ENCODE data around the gene NOXRED1.

NOXRED1 gene, protein sequence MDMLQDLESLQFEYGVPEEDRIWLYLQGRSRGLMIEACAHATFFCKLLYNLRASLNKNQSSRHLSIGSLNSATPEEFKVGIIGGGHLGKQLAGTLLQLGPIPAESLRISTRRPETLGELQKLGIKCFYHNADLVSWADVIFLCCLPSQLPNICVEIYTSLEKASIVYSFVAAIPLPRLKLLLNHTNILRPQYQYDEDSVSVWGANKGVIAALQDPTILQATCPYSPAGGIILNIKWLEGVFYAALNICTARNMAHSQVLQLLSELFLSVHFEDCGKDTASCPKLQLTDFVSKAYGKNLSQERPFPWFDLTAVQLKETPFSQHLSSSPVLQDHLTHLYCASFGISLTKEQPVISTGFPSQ

DNA sequence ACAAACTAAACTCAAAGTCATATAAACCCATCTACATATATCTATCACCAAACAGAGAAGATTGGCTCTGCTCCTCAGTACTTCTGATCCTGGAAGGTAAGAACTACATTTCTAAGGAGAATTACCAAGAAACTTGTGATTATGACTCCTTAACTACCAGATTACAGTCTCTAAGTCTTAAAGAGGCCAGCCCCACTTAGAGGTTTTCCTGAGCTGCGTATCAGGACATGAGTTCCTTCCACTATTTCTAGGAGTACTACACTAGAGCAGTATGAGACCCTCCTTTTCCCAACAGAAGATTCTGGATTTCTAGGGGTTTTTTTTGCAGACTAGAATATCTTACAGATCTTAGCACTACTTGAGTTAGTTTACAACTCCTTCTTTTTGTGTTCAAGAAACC is at the start of gene NOXRED1:
NOXRED1 (minus strand) TSS at position 101 of the 400 bp plus-strand sequence. CDS start 634 bp downstream, outside the sequence.
- Histone ChIP-seq H4K20me1 (ENCODE audit: insufficient read depth, low read length, poor library complexity, severe bottlenecking) (no peaks in the 10 kb centered on the region), H3K4me2 (ENCODE audit: low read depth, low read length, poor library complexity, severe bottlenecking) (no peak within 1 kb of the TSS), H2AFZ (ENCODE audit: low read length) (no peak within 1 kb of the TSS), H3K9me3 (ENCODE audit: insufficient read depth, low read depth, low read length) (peaks cover 7% of the 10 kb centered on the region; the same call in 1 of the 2 replicates), H3K4me1 (ENCODE audit: insufficient read depth, low read length, poor library complexity, severe bottlenecking) (no peaks in the 10 kb centered on the region), H3K9ac (ENCODE audit: low read depth, low read length, poor library complexity, severe bottlenecking) (no peak within 1 kb of the TSS), H3K9me2 (replicated peaks; ENCODE audit: low read depth, low read length) (no peaks in the 10 kb centered on the region), H3K79me2 (ENCODE audit: insufficient read depth, low read length) (no peaks in the 10 kb centered on the region), H3K27me3 (ENCODE audit: insufficient read depth, low read length, poor library complexity, severe bottlenecking) (no peaks in the 10 kb centered on the region), H3F3A (ENCODE audit: low read depth) (no peaks in the 10 kb centered on the region), H3K4me3 (ENCODE audit: low read length, poor library complexity, severe bottlenecking) (no peak within 1 kb of the TSS), H3K36me3 (ENCODE audit: insufficient read depth, low read length) (peaks cover 34% of the 10 kb centered on the region; the same call in 1 of the 2 replicates)
- no peak for TF ChIP-seq EZH2phosphoT487 (IDR thresholded peaks at IDR 0.05; ENCODE audit: borderline replicate concordance)
- TF ChIP-seq, protein P1, sequence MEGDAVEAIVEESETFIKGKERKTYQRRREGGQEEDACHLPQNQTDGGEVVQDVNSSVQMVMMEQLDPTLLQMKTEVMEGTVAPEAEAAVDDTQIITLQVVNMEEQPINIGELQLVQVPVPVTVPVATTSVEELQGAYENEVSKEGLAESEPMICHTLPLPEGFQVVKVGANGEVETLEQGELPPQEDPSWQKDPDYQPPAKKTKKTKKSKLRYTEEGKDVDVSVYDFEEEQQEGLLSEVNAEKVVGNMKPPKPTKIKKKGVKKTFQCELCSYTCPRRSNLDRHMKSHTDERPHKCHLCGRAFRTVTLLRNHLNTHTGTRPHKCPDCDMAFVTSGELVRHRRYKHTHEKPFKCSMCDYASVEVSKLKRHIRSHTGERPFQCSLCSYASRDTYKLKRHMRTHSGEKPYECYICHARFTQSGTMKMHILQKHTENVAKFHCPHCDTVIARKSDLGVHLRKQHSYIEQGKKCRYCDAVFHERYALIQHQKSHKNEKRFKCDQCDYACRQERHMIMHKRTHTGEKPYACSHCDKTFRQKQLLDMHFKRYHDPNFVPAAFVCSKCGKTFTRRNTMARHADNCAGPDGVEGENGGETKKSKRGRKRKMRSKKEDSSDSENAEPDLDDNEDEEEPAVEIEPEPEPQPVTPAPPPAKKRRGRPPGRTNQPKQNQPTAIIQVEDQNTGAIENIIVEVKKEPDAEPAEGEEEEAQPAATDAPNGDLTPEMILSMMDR (conservative IDR thresholded peaks at IDR 0.05; ENCODE audit: low read length) = no peak

DNA sequence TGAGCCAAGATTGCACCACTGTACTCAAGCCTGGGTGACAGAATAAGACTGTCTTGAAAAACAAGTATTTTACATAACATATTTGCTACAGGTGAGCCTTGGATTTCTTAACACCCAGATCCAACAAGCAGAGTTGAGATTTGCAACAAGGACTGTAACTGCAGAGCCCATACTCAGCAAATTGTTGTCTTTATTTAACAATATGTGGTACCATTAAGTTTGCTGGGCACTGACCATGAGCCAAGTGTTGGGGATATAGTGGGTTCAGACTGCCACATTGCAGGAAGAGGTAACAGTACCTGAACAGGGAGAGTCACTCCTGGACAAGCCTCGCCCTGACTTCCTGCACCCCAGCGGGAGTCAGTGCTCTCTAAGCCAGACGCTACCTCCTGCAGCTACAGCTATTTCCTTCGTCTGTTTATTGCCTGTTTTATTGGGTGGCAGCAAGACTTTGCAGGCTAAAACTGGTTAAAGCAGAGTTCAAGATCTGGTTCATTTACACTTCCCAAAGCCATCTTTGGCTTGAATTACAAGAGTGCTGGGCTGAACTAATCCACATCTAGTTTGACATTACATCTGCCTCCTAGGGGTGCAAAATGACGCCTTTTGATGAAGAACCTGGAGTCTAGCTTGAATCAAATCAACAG is 47.0 kb upstream of the NOXRED1 start:
- no peaks in the 10 kb centered on the region for H3K27me3 ChIP-seq (ENCODE audit: insufficient read depth, low read length, poor library complexity, severe bottlenecking)
- H3K9me2 ChIP-seq (replicated peaks; ENCODE audit: low read depth, low read length) = no peaks in the 10 kb centered on the region
- no peak overlapping the region for H2AFZ ChIP-seq (ENCODE audit: low read length)
- H3K4me3 ChIP-seq (ENCODE audit: low read length, poor library complexity, severe bottlenecking) = no peak overlapping the region
- peaks cover 37% of the 10 kb centered on the region for H3K36me3 ChIP-seq (ENCODE audit: insufficient read depth, low read length)
- no peaks in the 10 kb centered on the region for H4K20me1 ChIP-seq (ENCODE audit: insufficient read depth, low read length, poor library complexity, severe bottlenecking)
- no peaks in the 10 kb centered on the region for H3K9me3 ChIP-seq (ENCODE audit: insufficient read depth, low read depth, low read length)
- no peaks in the 10 kb centered on the region for H3K79me2 ChIP-seq (ENCODE audit: insufficient read depth, low read length)
- H3K4me1 ChIP-seq (ENCODE audit: insufficient read depth, low read length, poor library complexity, severe bottlenecking) = no peaks in the 10 kb centered on the region
- no peaks in the 10 kb centered on the region for H3F3A ChIP-seq (ENCODE audit: low read depth)
- H3K4me2 ChIP-seq (ENCODE audit: low read depth, low read length, poor library complexity, severe bottlenecking) = no peak overlapping the region
- H3K9ac ChIP-seq (ENCODE audit: low read depth, low read length, poor library complexity, severe bottlenecking) = no peak overlapping the region
- no peak for TF ChIP-seq EZH2phosphoT487 (IDR thresholded peaks at IDR 0.05; ENCODE audit: borderline replicate concordance)

DNA sequence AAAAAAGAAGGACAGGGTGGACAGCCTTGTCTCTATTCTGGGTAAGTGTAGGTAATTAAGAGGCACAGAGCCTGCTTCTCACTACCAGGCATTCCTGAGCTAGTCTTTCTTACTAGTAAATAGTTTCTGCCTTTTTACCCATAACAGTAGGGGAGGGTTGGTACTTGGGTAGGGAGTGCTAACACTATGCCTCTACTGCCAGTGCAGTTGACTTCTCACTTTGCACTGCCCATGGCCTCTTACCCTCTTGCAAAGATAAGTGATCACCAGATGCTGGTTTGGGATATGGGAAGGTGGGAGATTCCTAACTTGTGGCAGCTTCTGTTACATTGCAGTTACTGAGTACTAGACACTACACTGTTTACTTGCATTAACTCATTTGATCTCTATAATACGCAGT is 46.2 kb upstream of the NOXRED1 start:
- Histone ChIP-seq H4K20me1 (ENCODE audit: insufficient read depth, low read length, poor library complexity, severe bottlenecking) (no peaks in the 10 kb centered on the region), H3K4me3 (ENCODE audit: low read length, poor library complexity, severe bottlenecking) (no peak overlapping the region), H3K79me2 (ENCODE audit: insufficient read depth, low read length) (no peaks in the 10 kb centered on the region), H3K9me3 (ENCODE audit: insufficient read depth, low read depth, low read length) (no peaks in the 10 kb centered on the region), H2AFZ (ENCODE audit: low read length) (no peak overlapping the region), H3K9me2 (replicated peaks; ENCODE audit: low read depth, low read length) (no peaks in the 10 kb centered on the region), H3K27me3 (ENCODE audit: insufficient read depth, low read length, poor library complexity, severe bottlenecking) (no peaks in the 10 kb centered on the region), H3F3A (ENCODE audit: low read depth) (no peaks in the 10 kb centered on the region), H3K4me1 (ENCODE audit: insufficient read depth, low read length, poor library complexity, severe bottlenecking) (no peaks in the 10 kb centered on the region), H3K4me2 (ENCODE audit: low read depth, low read length, poor library complexity, severe bottlenecking) (no peak overlapping the region), H3K9ac (ENCODE audit: low read depth, low read length, poor library complexity, severe bottlenecking) (no peak overlapping the region), H3K36me3 (ENCODE audit: insufficient read depth, low read length) (peaks cover 45% of the 10 kb centered on the region)
- TF ChIP-seq, protein P1 (conservative IDR thresholded peaks at IDR 0.05; ENCODE audit: low read length) = no peak
- TF ChIP-seq EZH2phosphoT487 (IDR thresholded peaks at IDR 0.05; ENCODE audit: borderline replicate concordance) = no peak

All from Loucy (cell line).